ENCODE results near the gene ITGB1BP1. TPM values are rescaled to one million over a fixed set of nuclear protein-coding genes. Genes with fewer than 3 reads are reported as not detected.
A peak's percentile ranks its signal among the peaks of the same experiment; 100 is the strongest.

The ITGB1BP1 gene
- total and polyA plus RNA-seq, 2 of the 13 experiments (the other 11 are each of a cell fraction or from before 2014, with no cell fraction given): 106 to 108 TPM

DNA sequence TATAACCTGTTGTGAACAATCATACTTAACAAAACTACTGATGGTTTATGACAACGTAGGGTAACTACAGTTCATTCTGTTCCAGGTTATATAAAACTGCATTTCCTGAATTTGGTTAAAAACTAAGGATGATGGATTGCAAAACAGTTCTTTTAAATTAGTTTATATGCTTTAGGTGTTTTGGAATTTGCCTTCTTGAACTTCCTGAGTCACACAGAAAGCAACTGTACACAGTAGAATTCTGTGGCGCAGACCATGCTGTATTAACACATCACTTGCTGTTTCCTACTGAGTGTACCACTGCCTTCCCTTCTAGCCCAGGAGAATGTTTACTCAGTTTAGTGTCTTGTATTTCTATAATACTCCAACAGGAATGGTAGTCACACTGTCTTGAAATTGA, 19.4 kb downstream of the ITGB1BP1 start:
- Histone ChIP-seq H4K20me1 (ENCODE audit: insufficient read depth, low read length) (no peaks in the 10 kb centered on the region), H3K36me3 (replicated peaks in 1 of 2; ENCODE audit: control insufficient read depth in 1 of 2, insufficient read depth in 2 of 2, low read length in 2 of 2) (peaks cover 12 to 18% of the 10 kb centered on the region in 2 experiments), H3K27me3 (ENCODE audit: control insufficient read depth in 1 of 2, insufficient read depth in 2 of 2, low read length in 2 of 2) (no peaks in the 10 kb centered on the region), H3K9me3 (ENCODE audit: low read length) (no peaks in the 10 kb centered on the region), H3K9ac (ENCODE audit: insufficient read depth, low read depth, low read length) (no peak overlapping the region), H2AFZ (ENCODE audit: low read length) (no peak overlapping the region), H3K27ac (ENCODE audit: extremely low read length, insufficient read depth, low read length) (no peak overlapping the region), H3K79me2 (ENCODE audit: insufficient read depth, low read length) (no peaks in the 10 kb centered on the region), H3K4me1 (ENCODE audit: insufficient read depth, low read length) (peaks cover 11% of the 10 kb centered on the region; the same call in 1 of the 2 replicates), H3K4me2 (ENCODE audit: low read depth, low read length) (no peak overlapping the region), H3K4me3 (replicated peaks in 1 of 3; ENCODE audit: insufficient read depth in 1 of 3, low read depth in 2 of 3, low read length in 3 of 3) (no peak overlapping the region)
- ChIA-PET POLR2A (no interaction called here), CTCF (ENCODE audit: low intra/inter-chr PET ratio, low total read pairs) (no interaction called here)
- TSS peak; percentile 22 for BruUV-seq (replicated peaks)
- 90% methylated on average over 2 of the region's 2 CpGs for WGBS (ENCODE audit: low lambda C conversion rate)
- FAIRE-seq (peak; percentile 30), DNase-seq (ENCODE audit: low spot score) (no peak), ATAC-seq (no peak; the same call in 2 of the 3 replicates)
- in situ Hi-C loops (cut with HindIII; ENCODE audit: extremely low pct_ligation_motif_present, low pct_unique_long_range_greater_than_20kb): no loop called here
- TF ChIP-seq TCF7 (IDR thresholded peaks at IDR 0.05; ENCODE audit: low read depth) (no peak), ZNF652 (CRISPR knock-in tag; IDR thresholded peaks at IDR 0.05; ENCODE audit: borderline replicate concordance, low read depth) (peak; percentile 67)
- intact Hi-C loops (cut with micrococcal nuclease; ENCODE audit: unreplicated experiment): no loop called here

- WGBS (ENCODE audit: low lambda C conversion rate): 96% methylated on average over 17 of the region's 19 CpGs
- ATAC-seq (peak; percentile 40), DNase-seq (ENCODE audit: low spot score) (no peak), FAIRE-seq (no peak)
- BruUV-seq (replicated peaks): no TSS peak
- Histone ChIP-seq H3K36me3 (replicated peaks in 1 of 2; ENCODE audit: control insufficient read depth in 1 of 2, insufficient read depth in 2 of 2, low read length in 2 of 2) (peaks cover 12 to 16% of the 10 kb centered on the region in 2 experiments), H3K27ac (ENCODE audit: extremely low read length, insufficient read depth, low read length) (no peak overlapping the region), H4K20me1 (ENCODE audit: insufficient read depth, low read length) (no peaks in the 10 kb centered on the region), H3K4me1 (ENCODE audit: insufficient read depth, low read length) (peaks cover 11% of the 10 kb centered on the region; the same call in 1 of the 2 replicates), H2AFZ (ENCODE audit: low read length) (no peak overlapping the region), H3K4me3 (replicated peaks in 1 of 3; ENCODE audit: insufficient read depth in 1 of 3, low read depth in 2 of 3, low read length in 3 of 3) (no peak overlapping the region), H3K9ac (ENCODE audit: insufficient read depth, low read depth, low read length) (no peak overlapping the region), H3K27me3 (ENCODE audit: control insufficient read depth in 1 of 2, insufficient read depth in 2 of 2, low read length in 2 of 2) (no peaks in the 10 kb centered on the region), H3K4me2 (ENCODE audit: low read depth, low read length) (no peak overlapping the region), H3K79me2 (ENCODE audit: insufficient read depth, low read length) (no peaks in the 10 kb centered on the region), H3K9me3 (ENCODE audit: low read length) (no peaks in the 10 kb centered on the region)
- ChIA-PET CTCF (ENCODE audit: low intra/inter-chr PET ratio, low total read pairs) (no interaction called here), POLR2A (interaction anchor here (1.2 kb wide), 1 partner anchor 15 kb away, joined by 3 read pairs; no protein-coding TSS in a partner anchor)
- intact Hi-C loops (cut with micrococcal nuclease; ENCODE audit: unreplicated experiment): no loop called here
- no peak for TF ChIP-seq FIP1L1 (IDR thresholded peaks at IDR 0.05; ENCODE audit: borderline replicate concordance, insufficient read depth, low read depth, low read length)
- peak; percentile 14; the same call in 1 of the 2 replicates for TF ChIP-seq CTCF (CRISPR knock-in tag; IDR thresholded peaks at IDR 0.05)
- TF ChIP-seq, protein P1, sequence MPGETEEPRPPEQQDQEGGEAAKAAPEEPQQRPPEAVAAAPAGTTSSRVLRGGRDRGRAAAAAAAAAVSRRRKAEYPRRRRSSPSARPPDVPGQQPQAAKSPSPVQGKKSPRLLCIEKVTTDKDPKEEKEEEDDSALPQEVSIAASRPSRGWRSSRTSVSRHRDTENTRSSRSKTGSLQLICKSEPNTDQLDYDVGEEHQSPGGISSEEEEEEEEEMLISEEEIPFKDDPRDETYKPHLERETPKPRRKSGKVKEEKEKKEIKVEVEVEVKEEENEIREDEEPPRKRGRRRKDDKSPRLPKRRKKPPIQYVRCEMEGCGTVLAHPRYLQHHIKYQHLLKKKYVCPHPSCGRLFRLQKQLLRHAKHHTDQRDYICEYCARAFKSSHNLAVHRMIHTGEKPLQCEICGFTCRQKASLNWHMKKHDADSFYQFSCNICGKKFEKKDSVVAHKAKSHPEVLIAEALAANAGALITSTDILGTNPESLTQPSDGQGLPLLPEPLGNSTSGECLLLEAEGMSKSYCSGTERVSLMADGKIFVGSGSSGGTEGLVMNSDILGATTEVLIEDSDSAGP (CRISPR knock-in tag; IDR thresholded peaks at IDR 0.05; ENCODE audit: borderline replicate concordance): 0 out of 2 replicates have a peak, but pooled peaks have one; percentile 34
- in situ Hi-C loops (cut with HindIII; ENCODE audit: extremely low pct_ligation_motif_present, low pct_unique_long_range_greater_than_20kb): no loop called here
Observed at GRCh38 chr2:9401646-9402371, 21.5 kb downstream of the ITGB1BP1 start.

All from HepG2 (cell line).